Stimulated activated CD8-positive, alpha-beta memory T cell treated with anti-CD3 and anti-CD28 coated beads, Interleukin-7, amount 100 ng/mL, for 48 hours (primary cell): Measurements from ENCODE around the gene SLC7A10.

Source experiments
- DNase-seq, 2 donors: peaks; one replicate each; pipeline ENCODE4 v3.0.0-alpha.2; 2020; ENCODE audit warnings: low read depth in 1 of 2; ENCODE audit errors: extremely low read depth in 1 of 2

SLC7A10 gene

DNA sequence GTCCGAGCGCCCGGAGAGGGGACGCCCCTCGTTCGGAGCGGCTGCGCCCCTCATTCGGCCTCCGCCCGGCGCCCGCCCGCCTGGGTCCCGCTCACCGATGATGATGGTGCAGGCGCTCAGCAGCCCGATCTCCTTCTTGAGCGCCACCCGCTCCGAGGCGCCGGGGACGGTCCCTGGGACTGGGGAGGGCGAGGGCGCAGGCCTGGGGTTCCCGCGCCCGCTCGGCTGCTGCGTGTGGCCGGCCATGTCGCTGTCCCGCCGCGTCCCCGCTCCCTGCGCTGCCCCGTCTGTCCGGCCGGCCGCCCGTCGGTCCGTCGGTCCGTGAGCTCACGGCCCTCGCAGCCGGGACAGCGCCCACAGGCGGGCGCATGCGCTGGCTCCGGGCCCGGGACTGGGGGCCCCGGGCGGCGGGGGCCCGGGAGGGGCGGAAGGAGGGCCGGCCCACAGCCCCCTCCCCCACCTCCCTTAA is at the start of gene SLC7A10:
Gene SLC7A10, minus strand, starts transcription at position 393 of the 469 bp plus-strand sequence. Its CDS starts 147 bp downstream, at position 246.
- no peak for DNase-seq

DNA sequence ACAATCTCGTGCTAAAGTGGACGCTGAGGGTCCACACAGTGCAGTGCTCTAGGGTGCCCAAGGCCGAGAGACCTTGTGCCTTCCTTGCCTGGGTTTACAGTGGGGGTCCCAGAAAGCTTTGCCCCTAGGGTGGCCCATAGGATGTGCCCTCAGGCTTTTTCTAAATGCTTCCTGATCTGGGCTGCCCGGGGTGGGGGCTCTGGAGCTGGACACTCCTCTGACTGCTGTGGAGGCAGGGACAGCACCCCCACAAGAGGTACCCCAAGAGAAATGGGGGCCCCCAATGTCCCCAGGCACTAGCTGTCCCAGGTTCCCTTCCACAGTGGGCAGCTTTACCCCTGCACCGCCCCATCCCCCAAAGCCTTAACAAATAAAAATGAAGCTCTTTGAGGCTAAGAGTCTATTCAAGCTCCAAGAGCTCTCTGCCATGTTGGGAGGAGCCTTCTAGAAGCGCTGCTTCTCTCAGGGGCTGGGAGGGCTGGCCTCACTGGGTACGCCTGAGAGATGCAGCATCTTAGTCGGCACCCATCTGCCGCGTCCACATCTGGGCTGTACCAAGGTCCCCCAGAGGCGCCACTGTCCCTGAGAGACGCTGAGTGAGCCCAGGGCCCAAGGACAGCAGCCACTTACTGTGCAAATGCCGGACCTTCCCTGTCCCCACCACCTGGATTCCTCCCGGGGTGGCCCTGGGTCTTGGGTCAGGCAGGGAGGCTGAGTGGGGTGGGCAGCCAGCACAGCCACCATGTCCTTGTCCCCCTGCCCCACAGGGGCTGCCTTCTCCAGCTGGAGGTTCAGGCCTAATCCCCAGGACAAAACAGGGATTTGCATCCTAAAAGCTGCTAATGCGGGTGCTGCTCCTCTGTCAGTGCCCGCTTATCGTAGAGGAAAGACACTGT is 49.3 kb upstream of the SLC7A10 start:
- DNase-seq, result no peak

DNA sequence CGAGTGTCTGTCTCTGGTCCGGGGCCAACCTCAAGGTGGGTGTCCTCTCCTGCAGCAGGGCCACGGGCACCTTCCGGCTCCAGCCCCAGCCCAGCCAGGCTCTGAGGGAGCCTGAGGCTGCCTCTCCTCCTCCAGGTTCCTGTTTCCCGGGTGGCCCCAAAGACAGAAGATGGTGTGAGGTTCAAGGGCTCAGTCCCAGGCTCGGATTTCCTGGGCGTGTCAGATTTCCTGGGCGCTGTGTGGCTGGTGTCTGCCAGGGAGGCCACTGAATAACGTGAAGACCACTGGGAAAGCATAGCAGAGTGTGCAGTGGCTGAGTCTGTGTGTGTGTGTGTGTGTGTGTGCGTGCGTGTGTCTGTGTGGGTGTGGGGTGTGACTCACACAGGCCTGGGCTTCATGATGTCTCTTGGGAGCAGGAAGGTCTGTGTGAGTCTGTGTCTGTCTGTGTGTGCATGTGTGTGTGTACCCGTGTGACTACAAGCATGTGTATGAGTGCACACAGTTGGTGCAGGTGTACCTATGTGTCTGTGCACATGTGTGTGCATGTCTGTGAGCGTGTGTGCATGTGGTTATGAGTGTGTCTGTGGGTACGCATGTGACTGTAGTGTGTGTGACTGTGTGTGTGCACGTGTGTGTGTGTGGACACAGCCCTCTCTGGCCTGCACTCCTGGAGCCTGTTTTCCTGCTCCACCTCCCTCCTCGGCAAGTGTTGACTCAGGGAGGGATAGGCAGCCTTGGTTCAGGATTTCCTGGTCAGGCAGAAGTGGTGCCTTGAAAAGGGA is 48.4 kb upstream of the SLC7A10 start:
- DNase-seq, result peak in 1 of 2 donors; percentile 10

DNA sequence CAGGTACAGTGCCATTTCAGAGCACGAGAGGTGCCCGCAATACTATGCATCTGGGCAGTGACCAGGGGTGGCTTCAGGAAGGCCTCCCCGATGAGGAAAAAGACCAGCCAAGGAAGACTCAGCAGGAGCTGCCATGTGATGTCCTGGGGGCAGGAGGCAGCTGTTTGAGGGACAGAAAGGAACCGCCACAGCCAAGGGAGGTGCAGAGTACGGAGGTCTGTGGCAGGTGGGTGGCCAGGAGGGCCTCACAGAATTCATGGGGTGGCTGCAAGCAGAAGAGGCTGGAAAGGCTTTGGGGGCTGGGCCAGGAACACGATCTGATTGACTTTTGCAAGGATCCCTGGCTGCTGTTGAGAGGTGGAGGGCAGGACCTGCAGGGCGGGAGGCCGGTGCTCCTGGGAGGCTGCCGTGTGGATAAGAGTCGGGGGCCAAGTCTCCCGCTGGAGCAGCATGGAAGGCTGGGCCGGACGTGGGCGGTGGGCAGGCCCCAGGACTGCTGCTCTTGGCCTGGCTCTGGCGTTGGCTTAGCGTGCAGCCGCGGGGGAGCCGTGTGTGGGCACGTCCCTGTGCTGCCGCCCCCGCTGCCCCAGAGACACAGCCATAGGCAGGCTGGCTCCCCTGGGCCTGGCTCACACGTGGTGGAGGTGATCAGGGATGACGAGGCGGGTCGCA is 47.6 kb upstream of the SLC7A10 start:
- no peak for DNase-seq

DNA sequence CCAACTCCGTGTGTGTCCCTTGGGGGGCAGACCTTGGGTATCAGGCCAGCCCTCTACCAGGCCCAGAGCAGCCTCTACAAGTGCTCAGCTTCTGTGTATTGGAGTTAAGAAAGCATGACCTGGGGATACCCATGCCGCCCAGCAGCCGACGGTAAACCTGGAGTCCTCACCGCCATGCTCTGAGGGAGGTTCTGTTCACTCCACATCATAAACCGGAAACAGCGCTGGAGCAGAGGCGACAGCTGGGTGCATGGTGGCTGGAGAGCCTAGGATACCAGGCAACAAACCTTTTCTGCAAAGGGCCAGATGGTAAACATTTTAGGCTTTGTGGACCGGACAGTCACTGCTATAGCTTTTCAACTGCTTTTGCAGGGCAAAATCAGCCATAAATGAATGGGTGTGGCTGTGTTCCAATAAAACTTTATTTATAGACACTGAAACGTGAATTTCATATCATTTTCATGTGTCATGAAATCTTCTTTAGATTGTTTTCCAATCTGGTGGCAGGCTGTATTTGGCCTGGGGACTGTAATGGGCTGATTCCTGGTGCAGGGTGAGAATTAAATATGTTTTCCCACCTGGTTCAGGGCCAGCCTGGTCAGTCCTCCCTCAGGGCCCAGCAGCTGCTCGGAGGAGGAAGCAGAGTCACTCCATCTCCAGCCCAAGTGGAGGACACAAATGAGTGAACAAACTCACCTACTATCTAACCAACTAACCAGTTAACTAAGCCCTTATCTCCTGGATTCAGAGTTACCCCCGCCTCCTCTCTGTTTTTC is 45.8 kb upstream of the SLC7A10 start:
- no peak for DNase-seq

DNA sequence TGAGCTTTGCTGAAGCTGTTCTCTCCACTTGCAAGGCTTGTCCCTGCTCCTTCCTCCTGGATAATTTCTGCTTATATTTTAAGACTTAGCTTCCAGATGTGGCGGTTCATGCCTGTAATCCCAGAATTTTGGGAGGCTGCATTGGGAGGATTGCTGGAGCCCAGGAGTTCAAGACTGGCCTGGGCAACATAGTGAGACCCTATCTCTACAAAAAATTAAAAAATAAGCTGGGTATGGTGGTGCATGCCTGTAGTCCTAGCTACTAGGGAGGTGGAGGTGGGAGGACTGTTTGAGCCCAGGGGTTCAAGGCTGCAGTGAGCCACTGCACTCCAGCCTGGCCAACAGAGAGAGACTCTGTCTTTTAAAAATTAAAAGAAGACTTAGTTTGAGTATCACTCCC is 45.1 kb upstream of the SLC7A10 start:
- no peak for DNase-seq

DNA sequence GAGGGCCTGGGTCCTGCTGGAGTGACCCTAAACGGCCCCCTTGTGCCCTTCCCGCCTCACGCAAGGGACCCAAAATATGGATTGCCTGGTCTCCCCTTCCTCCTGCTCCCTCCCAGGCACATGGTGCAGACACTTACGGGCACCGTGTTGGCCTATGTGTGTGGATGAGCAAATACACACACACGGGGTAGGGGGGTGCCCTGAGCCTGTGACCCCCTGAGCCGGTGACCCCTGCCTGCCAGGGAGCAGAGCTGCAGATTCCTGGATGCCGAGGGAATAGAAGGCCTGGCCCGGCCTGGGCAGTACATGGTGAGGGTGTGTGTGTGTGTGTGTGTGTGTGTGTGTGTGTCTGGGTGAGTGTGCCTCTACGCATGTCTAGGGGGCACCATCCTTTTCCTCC is 43.4 kb upstream of the SLC7A10 start:
- DNase-seq, result no peak

DNA sequence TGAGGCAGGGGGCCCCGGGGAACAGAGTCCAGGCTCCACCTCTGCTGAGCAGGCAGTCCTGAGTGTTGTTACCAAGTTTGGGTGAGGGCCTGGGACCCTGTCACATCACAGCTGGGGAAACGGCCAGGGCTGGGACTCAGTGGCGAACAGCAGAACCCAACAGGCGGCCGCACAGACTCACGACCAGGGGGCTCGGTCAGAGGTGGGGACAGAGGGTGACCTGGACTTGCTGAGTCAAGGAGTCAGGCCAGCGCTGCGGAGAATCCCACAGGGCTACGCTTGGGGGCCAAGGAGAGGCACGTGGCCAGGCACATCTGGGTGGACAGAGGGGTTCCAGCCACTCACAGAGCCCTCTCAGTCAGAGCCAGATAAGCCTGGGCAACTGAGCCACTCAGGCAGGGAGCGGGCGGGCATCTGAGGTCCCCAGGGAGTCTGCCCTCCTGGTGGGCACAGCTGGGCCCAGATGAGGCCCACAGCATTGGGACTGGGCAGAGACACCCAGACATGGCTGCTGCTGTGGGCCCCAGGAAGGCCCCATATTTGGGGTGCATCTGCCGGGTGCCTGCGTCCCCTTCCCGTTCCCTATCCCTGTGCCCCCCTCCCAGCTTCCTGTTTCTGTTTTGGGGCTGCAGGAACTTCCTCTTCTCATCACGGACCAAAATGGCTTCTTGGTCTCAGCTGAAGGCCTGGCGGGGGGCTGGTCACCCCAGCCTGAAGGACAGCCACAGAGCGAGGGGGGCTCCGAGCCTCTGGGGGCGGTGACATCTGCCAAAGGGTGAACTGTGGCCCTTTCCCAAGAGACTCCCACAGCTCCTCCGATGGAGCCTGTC is 42.7 kb upstream of the SLC7A10 start:
- DNase-seq, result no peak

DNA sequence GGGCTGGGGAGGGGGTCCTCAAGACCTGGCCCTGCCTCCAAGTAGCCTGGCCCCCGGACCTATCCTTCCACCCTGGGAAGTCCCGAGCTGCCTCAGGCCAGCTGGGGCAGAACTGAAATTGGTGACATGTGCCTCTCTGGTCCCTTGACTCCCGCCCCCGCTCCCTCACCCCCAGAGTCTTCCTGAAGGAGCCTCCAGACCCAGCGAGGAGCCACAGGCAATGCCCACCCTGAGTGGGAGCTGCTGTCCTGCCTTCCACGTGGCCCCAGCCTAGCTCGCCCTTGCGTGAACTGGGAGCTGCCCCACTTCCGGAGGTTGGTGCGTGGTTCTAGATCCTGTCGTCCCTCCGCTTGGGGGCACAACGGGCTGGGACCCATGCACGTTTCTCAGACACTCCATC is 42.1 kb upstream of the SLC7A10 start:
- DNase-seq, result no peak

DNA sequence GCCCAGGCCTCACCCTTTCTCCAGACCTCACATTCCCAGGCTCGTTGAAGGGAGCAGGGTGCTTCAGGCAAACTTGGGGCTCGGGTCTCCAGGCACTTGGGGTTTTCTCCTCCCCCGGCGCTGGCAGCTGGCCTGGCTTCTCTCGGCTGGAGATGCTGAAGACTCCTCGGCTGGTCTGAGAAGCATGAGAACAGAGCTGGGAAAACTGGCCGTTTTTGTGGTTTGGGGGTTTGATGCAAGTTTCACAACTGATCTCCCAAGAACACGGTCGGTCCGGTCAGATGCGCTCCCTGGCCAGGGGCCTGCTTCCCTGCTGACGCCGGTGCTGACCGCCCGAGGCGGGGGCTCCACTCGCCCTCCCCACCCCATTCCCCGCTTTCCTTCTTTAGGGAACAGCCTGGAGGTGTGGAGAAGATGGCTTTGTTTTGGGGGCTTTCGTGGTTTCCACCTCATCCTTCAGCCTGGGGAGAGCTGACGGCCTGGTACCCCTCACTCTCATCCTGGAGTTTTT is 41.4 kb upstream of the SLC7A10 start:
- DNase-seq, result no peak

DNA sequence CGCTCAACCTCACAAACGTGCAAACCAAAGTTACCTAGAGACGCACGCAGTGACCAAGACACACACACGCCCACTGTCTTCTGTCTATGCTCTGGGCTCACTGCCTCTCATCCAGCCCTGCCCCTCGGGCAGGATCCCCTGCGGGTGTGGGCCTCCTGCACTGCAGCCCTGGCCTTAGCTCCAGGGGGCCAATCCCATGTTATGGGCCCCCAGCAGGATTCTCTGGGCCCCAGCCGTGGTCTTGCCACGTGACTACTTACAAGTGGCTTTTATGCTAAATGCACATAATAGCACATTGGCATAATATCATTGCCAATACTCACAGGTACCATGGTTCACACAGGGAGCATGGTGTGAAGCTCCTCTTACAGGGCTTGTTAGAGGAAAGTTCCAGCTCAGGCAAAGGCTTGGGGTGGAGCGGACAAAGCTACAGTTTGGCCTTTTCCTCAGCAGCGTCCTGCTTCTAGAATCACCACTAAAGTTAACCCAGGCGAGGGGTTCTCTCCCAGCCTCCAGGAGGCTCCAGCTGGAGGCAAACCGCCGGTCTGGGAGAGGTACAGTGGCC is 39.3 kb upstream of the SLC7A10 start:
- DNase-seq, result no peak

DNA sequence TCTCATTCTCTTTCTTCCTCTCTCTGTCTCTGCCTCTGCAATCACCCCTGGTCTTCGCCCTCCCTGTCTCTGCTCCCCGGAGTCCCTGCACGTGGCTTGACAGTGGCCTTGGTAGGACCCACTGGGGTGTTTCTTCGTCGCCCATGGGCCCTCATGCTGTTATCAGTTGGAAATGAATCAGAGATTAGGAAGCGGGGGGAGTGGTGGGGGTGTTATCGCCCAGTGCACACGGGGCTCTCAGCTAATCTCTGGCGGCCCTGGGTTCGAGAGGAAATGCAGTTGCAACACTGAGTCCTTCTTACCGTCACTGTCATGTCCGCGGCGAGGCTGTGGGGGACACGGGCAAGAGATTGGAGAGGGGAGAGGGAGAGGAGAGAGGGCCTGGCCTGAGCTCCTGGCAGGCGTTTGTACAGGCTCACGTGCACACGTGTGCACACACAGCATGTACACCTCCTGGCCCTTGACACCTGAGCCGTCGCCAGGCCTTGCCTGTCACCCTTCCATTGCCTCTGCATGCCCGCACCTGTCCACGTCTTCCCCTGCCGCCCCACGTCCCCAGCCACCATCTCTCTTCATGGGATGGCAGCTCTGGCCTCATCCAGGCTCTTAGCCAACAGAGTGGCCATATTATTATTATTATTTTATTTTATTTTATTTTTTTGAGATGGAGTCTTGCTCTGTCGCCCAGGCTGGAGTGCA is 37.8 kb upstream of the SLC7A10 start:
- no peak for DNase-seq

DNA sequence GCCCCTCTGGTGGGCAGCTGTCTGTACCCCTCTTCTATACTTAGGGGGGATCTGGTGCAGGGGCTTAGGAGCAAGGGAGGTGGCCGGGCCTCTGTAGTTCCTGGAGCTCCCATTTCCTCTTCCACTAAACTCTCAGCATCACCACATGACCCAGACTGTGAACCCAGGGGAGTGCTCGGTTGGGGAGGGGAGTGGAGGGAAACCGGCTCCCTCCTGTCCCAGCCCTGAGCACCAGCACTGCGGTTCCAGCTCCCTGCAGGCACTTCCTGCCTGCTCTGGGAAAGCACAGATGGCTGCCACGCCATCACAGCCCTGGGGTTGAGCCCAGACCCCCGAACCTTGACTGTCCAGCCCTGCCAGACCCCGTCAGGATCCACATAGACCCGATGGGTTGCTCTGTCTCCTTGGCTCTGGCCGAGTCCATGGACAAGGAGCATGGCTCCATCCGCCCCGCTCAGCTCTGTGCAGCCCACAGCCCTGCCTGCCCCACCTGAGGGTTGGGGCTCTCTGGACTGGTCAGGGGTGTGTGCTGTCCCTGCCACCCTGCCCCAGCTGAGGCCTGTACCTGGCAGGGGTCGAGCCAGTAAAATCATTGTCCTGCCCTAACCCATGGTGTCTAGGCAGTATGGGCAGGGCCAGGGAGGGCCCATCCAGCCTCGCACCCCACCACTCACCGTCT is 36.0 kb upstream of the SLC7A10 start:
- DNase-seq, result no peak

DNA sequence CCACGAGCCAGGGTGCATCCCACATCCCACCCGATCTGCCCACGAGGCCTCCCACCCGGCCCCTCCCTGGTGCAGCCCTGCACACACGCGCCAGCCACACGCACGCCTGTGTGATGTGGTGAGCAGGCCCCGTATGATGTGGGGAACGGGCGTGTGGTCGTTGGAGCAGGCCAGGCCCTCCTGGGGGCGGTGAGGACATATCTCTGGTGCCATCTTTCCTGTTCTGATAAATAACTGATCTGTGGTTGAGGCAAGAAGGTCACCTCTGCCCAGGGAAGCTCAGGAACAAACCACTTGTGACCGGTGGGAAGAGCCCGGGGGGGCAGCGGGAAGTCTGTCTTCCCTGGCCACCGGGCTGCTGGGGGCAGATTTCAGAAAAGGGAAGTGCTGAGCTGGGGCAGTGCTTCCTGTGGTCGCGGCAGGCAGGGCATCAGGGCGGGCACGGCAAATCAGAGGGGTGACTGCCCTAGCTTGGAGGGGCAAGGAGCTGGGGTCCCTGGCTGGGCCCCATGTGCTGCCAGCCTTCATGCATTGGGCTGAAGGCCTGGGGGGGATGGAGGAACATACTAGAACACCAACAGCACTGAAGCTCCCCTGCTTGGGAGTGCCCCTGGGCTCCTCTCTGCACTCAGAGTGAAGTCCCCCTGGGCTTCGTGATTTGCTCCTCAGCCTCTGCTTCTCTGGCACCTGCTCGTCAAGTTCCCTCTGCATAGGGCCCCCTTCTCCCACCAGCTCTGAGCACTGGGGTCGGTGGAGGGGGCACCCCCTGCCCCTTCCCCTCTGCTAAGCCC is 35.2 kb upstream of the SLC7A10 start:
- no peak for DNase-seq

DNA sequence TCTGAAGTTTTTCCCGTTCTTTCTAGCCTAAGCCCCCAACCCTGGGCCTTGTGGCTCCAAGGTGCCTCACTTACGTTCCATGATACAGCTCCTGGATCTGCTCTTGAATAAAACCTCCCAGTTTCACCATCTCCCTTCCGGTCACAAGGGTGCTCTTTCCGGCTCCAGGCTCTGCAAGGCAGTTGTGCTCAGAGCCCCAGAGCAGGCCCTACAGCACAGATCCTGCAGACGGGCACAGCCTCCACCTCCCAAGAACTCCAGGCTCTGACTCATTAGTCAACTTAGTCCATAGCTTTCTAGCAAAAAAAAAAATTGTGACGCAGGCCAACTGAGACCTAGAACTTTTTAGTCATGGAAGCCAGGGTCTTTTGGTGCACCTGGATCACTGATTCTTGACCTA is 33.9 kb upstream of the SLC7A10 start:
- no peak for DNase-seq

DNA sequence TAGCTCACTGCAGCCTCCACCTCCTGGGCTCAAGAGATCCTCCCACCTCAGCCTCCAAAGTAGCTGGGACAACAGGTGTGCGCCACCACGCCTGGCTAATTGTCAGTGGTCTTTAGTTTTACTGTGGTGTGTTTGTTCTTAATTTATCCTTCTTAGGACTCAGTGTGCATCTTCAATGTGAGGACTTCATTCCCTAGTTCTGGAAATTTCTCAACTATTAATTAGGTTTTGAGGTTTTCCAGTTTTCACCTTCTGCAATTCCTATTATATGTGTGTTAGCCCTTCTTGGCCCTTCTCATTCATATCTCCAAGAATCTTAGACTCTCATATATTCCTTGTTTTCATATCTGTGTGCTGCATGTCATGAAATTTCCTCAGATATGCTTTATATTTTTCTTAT is 32.2 kb upstream of the SLC7A10 start:
- DNase-seq, result no peak

DNA sequence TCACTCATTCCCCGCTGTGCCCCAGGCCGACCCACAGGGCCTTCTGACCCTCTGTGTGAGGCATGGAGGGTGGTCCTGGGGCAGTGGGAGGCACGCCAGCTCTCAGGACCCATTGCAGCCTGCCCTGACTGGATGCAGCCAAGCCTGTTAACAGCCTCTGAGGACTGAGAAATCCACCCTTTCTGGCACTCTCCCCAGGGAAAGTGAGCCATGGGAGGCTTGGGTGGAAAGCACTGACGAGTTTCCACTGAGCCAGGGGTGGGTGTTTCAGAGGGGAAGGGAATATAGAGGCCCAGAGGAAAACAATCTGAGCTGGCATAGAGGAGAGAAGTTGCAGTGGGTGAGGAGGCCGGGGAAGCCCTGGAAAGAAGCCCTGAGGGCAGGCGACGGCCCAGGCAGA is 30.6 kb upstream of the SLC7A10 start:
- no peak for DNase-seq
